WTC11 (cell line): ENCODE data around the gene PGBD1.

Experiments
- AR ChIP-seq: fragments of 250-450 bp; sonication (Bioruptor Pico); IDR thresholded peaks from 2 replicates; pipeline ENCODE4 v1.9.0; 2021; ENCODE audit warnings: mild to moderate bottlenecking
- CREB1 ChIP-seq: sonication (generic); formaldehyde crosslinking; IDR thresholded peaks from 2 replicates; pipeline ENCODE4 v1.8.0; 2023; ENCODE audit warnings: mild to moderate bottlenecking, missing genetic modification reagents
- CTCF ChIP-seq: fragments of 200-600 bp; IDR thresholded peaks from 2 replicates; pipeline ENCODE4 v1.8.0; 2022; ENCODE audit warnings: antibody characterized with exemption
- ELF4 ChIP-seq: sonication (generic); formaldehyde crosslinking; IDR thresholded peaks from 2 replicates; pipeline ENCODE4 v1.8.1; 2022; ENCODE audit warnings: low read depth, mild to moderate bottlenecking, moderate library complexity, missing genetic modification reagents
- JUN ChIP-seq: sonication (generic); formaldehyde crosslinking; IDR thresholded peaks from 2 replicates; pipeline ENCODE4 v1.8.0; 2023; ENCODE audit warnings: mild to moderate bottlenecking, missing genetic modification reagents
- NR2C2 ChIP-seq: sonication (generic); formaldehyde crosslinking; IDR thresholded peaks from 2 replicates; pipeline ENCODE4 v1.8.0; 2022; ENCODE audit warnings: mild to moderate bottlenecking, missing genetic modification reagents
- TF ChIP-seq, protein P1 (sequence below): sonication (generic); formaldehyde crosslinking; IDR thresholded peaks from 2 replicates; pipeline ENCODE4 v1.8.1; 2023; ENCODE audit warnings: mild to moderate bottlenecking, missing genetic modification reagents

DNA sequence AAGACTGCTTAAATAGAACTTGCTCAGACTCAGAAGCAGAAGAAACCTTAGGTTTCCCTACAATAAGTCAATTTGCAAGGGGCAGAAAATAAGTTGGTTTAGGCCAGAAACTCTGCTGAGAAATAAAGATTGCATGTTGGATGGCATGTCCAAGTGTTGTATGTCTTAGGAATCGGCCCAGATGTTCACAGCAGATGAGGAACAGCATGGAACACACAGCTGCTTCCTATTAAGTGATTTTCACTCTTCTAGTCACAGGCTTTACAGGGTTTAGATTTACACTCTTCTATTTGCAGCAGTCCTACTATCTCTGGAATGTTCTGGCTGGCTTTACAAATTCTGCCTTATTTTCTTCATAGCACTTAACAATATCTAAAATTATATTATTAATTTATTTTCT, 32.5 kb upstream of the PGBD1 start:
- TF ChIP-seq CTCF: no peak
- no peak for TF ChIP-seq ELF4
- no peak for TF ChIP-seq CREB1 (CRISPR knock-in tag)
- TF ChIP-seq, protein P1, sequence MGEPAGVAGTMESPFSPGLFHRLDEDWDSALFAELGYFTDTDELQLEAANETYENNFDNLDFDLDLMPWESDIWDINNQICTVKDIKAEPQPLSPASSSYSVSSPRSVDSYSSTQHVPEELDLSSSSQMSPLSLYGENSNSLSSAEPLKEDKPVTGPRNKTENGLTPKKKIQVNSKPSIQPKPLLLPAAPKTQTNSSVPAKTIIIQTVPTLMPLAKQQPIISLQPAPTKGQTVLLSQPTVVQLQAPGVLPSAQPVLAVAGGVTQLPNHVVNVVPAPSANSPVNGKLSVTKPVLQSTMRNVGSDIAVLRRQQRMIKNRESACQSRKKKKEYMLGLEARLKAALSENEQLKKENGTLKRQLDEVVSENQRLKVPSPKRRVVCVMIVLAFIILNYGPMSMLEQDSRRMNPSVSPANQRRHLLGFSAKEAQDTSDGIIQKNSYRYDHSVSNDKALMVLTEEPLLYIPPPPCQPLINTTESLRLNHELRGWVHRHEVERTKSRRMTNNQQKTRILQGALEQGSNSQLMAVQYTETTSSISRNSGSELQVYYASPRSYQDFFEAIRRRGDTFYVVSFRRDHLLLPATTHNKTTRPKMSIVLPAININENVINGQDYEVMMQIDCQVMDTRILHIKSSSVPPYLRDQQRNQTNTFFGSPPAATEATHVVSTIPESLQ (CRISPR knock-in tag): no peak
- TF ChIP-seq JUN (CRISPR knock-in tag): no peak
- no peak for TF ChIP-seq NR2C2 (CRISPR knock-in tag)
- TF ChIP-seq AR (CRISPR knock-in tag): no peak
